Gastrocnemius medialis (tissue), 4 donors: ENCODE data around the gene PAQR8.

Experiments
- CTCF ChIP-seq, 5 experiments: fragments of 450-650 bp in 3 of 5; fragments of 200-600 bp in 2 of 5; sonication (generic) in 2 of 5; IDR thresholded peaks in 4 of 5; conservative IDR thresholded peaks in 1 of 5; 1 replicate in 4 of 5; 2 replicates in 1 of 5; pipeline ENCODE4 v1.5.1; 2016 to 2019; ENCODE audit warnings: antibody characterized with exemption in 5 of 5, mild to moderate bottlenecking in 3 of 5, moderate library complexity in 3 of 5
- POLR2A ChIP-seq, 2 donors: fragments of 450-650 bp; IDR thresholded peaks; one replicate each; pipeline ENCODE4 v1.6.1; 2017; ENCODE audit warnings: antibody characterized with exemption in 2 of 2, mild to moderate bottlenecking in 2 of 2, moderate library complexity in 2 of 2

GRCh38 chr6:52403627-52404026 is 41.7 kb downstream of the PAQR8 start:
- no peak for TF ChIP-seq CTCF (IDR thresholded peaks at IDR 0.05 in 4 of 5, conservative IDR thresholded peaks at IDR 0.05 in 1 of 5)
- no peak for TF ChIP-seq POLR2A (IDR thresholded peaks at IDR 0.05)
